Measurements from ENCODE around the gene TMEM219. TPM values are rescaled to one million over a fixed set of nuclear protein-coding genes. Genes with fewer than 3 reads are reported as not detected.

TMEM219 gene
- total RNA-seq, 1 experiment from 2014 or later = 69.6 TPM

GRCh38 chr16:30000735-30001631, 39.1 kb downstream of the TMEM219 start (continued):
- TF ChIP-seq ZNF532 (CRISPR knock-in tag; IDR thresholded peaks at IDR 0.05; ENCODE audit: borderline replicate concordance) (no peak), SMAD4 (CRISPR knock-in tag; IDR thresholded peaks at IDR 0.05) (no peak)

- H3K4me1 Mint-ChIP-seq = peaks cover 13% of the 10 kb centered on the region
- H3K4me3 Mint-ChIP-seq = no peak overlapping the region
- ChIA-PET POLR2A (interaction anchor here (0.6 to 1.3 kb wide), 2 partner anchors 29 to 319 kb away, joined by 3 read pairs; partner anchors contain the start of gene TLCD3B), CTCF (interaction anchor here (1.0 to 1.3 kb wide), 2 partner anchors 27 to 154 kb away, joined by 3 to 5 read pairs; no protein-coding TSS in a partner anchor)
- no peak for TF ChIP-seq USF2 (CRISPR knock-in tag; IDR thresholded peaks at IDR 0.05)
- no peak for TF ChIP-seq ATF3 (CRISPR knock-in tag; conservative IDR thresholded peaks at IDR 0.05)
- no peak for TF ChIP-seq ZNF532 (CRISPR knock-in tag; IDR thresholded peaks at IDR 0.05; ENCODE audit: borderline replicate concordance)
- no peak for TF ChIP-seq ZNF671 (CRISPR knock-in tag; IDR thresholded peaks at IDR 0.05)
- TF ChIP-seq ZNF232 (CRISPR knock-in tag; IDR thresholded peaks at IDR 0.05) = no peak
- TF ChIP-seq USF1 (CRISPR knock-in tag; IDR thresholded peaks at IDR 0.05) = no peak
- peak overlapping the region; percentile 63 for H3K27ac Mint-ChIP-seq
- no peak for ATAC-seq
- H3K27me3 Mint-ChIP-seq (ENCODE audit: low read depth) = no peaks in the 10 kb centered on the region
- no peaks in the 10 kb centered on the region for H3K9me3 Mint-ChIP-seq
- DNase-seq (ENCODE audit: low spot score) = no peak
- H3K36me3 Mint-ChIP-seq = peaks cover 15% of the 10 kb centered on the region
Observed at GRCh38 chr16:30002614-30003346, 40.9 kb downstream of the TMEM219 start.
